Measurements from ENCODE around the gene CORO2A.

Gene CORO2A

DNA sequence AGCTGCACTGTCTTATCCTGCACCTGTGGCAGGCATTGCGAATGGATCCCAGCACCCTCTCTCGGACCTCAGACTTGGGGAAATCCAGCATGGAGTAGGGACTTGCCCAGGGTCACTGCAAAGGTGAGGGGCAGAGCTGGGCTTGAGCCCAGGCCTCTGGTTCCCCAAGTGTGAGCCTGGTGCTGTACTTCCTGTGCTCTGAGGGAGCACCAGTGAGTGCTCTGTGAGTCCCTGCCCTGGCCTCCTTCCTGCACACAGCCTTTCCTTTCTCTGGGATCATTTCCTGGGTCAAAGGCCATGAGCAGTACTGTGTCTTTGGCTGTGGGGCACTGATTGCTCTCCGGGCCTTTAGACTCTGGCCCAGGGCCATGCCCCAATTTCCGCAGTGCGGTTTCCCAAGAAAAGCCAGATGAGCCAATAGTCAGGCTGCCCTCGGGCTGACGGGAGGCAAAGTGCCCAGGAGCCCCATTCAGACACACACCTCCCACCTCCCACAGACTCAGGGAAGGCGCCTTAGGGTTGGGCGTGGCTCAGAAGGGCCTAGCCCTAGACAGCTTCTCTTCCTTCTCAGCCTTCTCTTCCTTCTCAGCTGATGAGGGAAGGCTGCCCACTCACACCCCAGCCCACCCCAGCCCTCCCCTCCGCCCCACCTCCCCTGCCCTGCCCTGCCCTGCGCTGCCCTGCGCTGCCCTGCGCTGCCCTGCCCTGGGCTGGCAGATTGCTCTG, 50.1 kb downstream of the CORO2A start:
- TF ChIP-seq CTCF (IDR thresholded peaks at IDR 0.05; ENCODE audit: low read depth, low read length): no peak
- H3K4me3 ChIP-seq (ENCODE audit: low read depth, low read length): no peak overlapping the region

DNA sequence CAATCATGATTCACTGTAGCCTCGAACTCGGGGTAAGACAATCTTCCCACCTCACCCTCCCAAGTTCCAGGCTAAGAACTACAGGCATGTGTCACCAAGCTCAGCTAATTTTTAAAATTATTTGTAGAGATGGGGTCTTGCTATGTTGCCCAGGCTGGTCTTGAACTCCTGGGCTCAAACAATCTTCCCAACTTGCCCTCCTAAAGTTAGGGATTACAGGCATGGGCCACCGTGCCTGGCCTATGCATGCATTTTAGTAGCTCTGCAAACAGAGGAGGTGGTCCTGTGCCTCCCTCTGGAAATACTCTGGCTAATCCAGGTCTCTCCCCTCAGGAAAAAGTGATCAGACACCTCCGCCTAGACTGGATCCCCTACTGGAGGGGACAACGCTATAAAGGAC, 51.9 kb downstream of the CORO2A start:
- TF ChIP-seq CTCF (IDR thresholded peaks at IDR 0.05; ENCODE audit: low read depth, low read length): no peak
- H3K4me3 ChIP-seq (ENCODE audit: low read depth, low read length): no peak overlapping the region

GRCh38 chr9:98136489-98136888, 55.9 kb downstream of the CORO2A start:
- TF ChIP-seq CTCF (IDR thresholded peaks at IDR 0.05; ENCODE audit: low read depth, low read length): no peak
- H3K4me3 ChIP-seq (ENCODE audit: low read depth, low read length): no peak overlapping the region

- H3K4me3 ChIP-seq (ENCODE audit: low read depth, low read length): no peak overlapping the region
- TF ChIP-seq CTCF (IDR thresholded peaks at IDR 0.05; ENCODE audit: low read depth, low read length): no peak
Observed at GRCh38 chr9:98135938-98136337, 56.5 kb downstream of the CORO2A start.

DNA sequence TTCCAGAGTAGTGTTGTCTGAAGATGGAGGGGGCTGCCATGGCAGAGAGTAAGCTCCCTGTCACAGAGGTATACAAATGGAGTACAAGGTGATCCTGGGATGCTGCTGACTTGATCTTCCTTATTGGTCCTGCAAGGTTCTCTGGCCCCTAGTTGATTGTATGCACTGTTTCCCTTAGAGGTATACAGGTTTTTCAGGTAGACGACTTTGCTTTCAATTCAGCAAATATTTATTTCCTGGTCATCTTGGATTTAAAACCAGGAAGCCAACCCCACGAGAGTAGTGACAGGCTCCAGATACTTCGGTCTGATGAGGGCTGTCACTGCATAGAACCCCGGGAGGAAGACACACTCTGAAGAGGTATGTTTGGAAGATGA, 56.9 kb downstream of the CORO2A start:
- no peak for TF ChIP-seq CTCF (IDR thresholded peaks at IDR 0.05; ENCODE audit: low read depth, low read length)
- no peak overlapping the region for H3K4me3 ChIP-seq (ENCODE audit: low read depth, low read length)

GRCh38 chr9:98134702-98135557, 57.5 kb downstream of the CORO2A start:
- no peak for TF ChIP-seq CTCF (IDR thresholded peaks at IDR 0.05; ENCODE audit: low read depth, low read length)
- H3K4me3 ChIP-seq (ENCODE audit: low read depth, low read length): no peak overlapping the region
